HG03025 (cell line): ENCODE measurements around the gene MIAT.
"Not testable (repeated sequence)": the region's sequence is repeated elsewhere in the genome, so short reads cannot be mapped to it uniquely, and the experiment has no call there.

Experiments used
- ATAC-seq: cut with Tn5 transposase; IDR thresholded peaks from one replicate; pipeline ENCODE4 v1.9.1; 2021; ENCODE audit warnings: mild to moderate bottlenecking, moderate library complexity; ENCODE audit not compliant: unreplicated experiment, low FRiP score

The MIAT gene

GRCh38 chr22:26656891-26657851 is at the start of gene MIAT:
TSS of gene MIAT (plus strand) at chr22:26657588.
- no peak for ATAC-seq

DNA sequence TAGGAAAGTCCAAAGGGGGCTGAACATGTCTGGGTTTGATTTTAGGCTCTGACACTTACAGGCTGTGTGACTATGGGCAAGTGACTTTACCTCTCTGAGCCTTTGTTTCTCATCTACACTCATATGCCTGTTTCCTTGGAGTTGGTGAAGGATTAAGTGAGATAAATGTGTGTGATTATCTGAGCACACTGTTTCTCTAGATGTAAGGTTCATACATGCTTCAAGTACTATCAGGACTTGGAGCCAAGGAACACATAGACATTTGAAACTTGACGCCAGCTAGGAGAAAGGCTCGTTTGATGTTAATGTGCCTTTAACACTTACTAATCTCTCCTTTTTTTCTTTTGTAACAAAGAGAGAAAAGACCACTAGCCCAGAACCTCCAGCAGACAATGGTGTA is 49.3 kb upstream of the MIAT start:
- ATAC-seq: no peak

DNA sequence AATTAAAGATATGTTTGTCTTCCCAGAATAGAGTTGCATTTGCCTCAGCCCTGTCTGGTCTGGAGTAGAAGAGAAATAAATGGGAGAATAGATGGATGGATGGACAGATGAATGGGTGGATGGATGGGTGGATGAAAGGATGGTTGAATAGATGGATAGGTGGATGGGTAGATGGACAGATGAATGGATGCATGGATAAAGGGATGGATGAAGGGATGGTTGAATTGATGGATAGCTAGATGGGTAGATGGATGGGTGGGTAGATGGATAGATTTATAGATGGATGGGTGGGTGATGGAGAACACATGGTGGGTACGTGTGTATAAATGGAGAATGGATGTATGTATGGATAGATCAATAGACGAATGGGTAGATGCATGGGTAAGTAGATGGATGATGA is 48.1 kb upstream of the MIAT start:
- ATAC-seq: no peak

GRCh38 chr22:26610072-26610958 is 47.1 kb upstream of the MIAT start:
- peak; percentile 74 for ATAC-seq

DNA sequence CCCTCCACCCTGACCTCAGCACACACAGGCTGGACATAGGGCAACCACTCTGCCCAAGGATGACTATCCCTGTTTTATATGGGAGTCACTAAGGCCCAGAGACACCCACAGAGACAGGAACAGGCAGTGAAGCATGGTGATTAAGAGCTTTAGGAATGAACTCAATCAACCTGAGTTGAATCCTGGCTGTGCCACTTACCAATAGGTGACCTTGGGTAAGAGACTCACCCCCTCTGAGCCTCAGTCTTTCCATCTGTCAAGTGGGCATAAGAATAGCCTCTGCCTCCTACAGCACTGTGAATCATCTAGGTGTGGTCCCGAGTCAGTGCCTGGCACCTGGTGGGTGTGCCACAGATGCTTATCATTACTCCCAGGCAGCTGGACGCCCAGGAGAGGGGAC is 46.4 kb upstream of the MIAT start:
- no peak for ATAC-seq

- no peak for ATAC-seq
Observed at GRCh38 chr22:26612652-26613051, 44.7 kb upstream of the MIAT start.

- not testable (repeated sequence) for ATAC-seq
Observed at GRCh38 chr22:26613753-26614152, 43.6 kb upstream of the MIAT start.

DNA sequence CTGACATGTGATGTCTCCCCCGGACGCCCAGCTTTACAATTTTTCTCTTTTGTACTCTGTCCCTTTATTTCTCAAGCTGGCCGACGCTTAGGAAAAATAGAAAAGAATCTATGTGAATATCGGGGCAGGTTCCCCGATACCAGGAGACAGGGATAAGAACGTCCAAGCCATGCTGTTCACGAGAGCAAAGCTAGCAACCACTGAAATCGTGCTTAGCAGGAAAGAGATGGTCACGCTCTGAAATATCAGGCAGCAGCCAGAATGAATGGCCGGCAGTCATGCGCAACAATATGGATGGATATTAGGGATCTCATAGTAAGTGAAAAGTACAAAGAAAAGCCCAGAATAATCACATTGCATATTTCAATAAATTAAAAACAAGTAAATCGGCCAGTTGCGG is 43.1 kb upstream of the MIAT start:
- ATAC-seq: no peak

- ATAC-seq: no peak
Observed at GRCh38 chr22:26615149-26615548, 42.2 kb upstream of the MIAT start.

GRCh38 chr22:26615830-26616435 is 41.5 kb upstream of the MIAT start:
- ATAC-seq: no peak

- ATAC-seq: no peak
Observed at GRCh38 chr22:26616650-26617049, 40.7 kb upstream of the MIAT start.

- ATAC-seq: no peak
Observed at GRCh38 chr22:26617271-26618199, 39.9 kb upstream of the MIAT start, which contains the start of gene CRYBB1. TSS of gene CRYBB1 (minus strand) at chr22:26618027. CDS start at chr22:26616319, 1,708 bp downstream.

DNA sequence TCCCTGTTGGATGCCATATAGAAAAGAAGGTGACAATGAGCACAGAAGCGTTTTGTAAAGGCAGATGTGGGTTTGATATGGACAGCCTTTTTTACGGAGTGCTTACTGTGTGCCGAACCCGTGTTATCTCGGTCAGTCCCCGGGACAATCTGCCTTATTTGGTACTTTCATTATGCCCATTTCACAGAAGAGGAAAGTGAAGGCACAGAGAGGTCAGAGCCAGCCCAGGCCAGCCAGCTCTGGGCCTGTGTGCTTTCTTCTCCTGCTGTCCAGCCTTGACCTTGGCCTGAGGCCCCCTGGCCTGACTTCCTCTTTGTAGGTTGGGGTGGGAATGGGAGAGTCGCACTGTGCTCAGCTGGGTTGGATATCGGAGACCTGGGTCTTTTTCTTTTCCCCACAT is 38.9 kb upstream of the MIAT start:
- no peak for ATAC-seq

GRCh38 chr22:26619510-26619909 is 37.9 kb upstream of the MIAT start:
- ATAC-seq: no peak

DNA sequence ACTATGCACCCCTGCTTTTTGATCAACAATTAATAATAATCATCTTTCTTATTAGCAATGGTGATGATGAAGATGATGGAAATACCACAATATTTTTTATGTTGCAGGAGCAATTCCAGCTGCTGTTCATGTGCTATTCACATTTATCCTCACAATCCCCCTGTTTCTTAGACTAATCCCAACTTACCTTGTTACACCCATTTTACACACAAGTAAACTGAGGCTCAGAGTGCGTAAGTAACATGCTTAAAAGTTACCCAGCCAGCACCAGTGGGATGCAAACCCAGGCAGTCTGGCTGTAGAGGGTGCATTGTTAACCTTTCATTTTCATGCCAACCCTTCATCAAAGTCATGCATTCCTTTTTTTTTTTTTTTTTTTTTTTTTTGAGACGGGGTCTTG is 37.2 kb upstream of the MIAT start:
- ATAC-seq: no peak

- ATAC-seq: no peak
Observed at GRCh38 chr22:26621663-26622062, 35.7 kb upstream of the MIAT start, which contains the start of gene CRYBA4. TSS of gene CRYBA4 (plus strand) at chr22:26621963. CDS start at chr22:26622597, 634 bp downstream.

DNA sequence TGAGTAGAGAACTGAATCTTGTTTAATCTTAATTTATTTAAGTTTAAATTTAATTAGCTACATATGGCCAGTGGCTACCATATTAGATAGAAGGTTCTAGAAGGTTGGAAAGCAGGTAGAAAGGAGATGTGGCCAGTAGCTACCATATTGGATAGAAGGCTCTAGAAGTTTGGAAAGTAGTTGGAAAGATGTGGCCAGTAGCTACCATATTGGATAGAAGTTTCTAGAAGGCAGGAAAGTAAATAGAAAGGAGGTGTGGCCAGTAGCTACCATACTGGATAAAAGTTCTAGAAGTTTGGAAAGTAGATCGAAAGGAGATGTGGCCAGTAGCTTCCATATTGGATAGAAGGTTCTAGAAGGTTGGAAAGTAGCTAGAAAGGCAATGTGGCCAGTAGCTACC is 33.4 kb upstream of the MIAT start:
- ATAC-seq: no peak

- no peak for ATAC-seq
Observed at GRCh38 chr22:26624803-26625202, 32.6 kb upstream of the MIAT start.

DNA sequence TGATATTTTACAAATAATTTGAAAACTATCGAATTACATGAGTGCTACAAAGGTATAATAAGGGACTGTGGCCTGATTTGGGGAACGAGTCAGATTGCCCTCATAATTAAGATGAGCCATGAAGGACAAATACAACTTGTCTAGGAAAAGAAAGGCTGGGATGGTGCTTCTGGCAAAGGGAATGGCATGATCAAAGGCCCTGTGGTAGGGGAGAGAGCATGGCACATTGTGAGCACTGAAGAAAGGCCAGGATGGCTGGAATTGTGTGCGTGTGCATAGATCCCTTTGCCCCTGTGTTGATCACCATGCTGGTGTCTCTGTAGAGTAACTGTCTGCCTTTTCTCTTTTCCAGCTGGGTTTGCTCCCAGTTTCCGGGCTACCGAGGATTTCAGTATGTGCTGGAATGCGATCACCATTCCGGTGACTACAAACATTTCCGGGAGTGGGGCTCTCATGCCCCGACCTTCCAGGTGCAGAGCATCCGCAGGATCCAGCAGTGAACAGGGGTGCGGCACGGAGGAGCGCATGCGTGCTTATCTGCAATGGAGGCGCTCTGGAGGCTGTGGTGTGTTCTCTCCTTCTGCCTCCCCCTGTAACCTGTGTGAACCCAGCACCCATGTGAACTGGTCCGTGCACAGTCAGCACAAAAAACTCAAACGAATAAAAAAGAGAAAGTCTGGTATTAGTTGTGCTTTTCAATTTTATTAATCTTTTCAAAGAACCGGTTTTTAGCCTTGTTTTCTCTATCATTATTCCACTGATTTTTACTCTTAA is 27.2 kb upstream of the MIAT start:
- ATAC-seq: no peak
